Measurements from ENCODE around the gene IFNA8. TPM values are rescaled to one million over a fixed set of nuclear protein-coding genes. Genes with fewer than 3 reads are reported as not detected.

Gene IFNA8
- total RNA-seq, 1 donor from 2014 or later = not detected

DNA sequence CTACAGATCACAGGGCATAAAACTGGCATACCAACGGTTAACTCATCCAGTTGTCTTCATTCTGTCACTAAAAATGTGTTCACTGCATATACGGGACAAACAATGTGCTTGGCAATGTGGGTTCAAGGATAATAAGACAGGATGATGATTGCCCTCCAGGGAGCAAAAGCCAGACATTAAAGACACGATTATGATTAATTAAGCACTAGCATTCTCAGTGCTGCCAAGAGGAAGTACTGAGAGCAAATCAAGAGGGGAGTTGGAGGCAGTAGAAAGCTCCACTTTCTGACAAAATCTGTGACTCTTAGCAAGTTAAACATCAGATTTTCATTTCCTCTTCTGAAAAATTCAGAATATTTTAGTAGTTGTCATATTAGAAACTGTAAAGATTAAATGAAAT lies 9.0 kb upstream of the IFNA8 start:
- Histone ChIP-seq H2AFZ (replicated peaks) (no peak overlapping the region), H3K4me3 (no peak overlapping the region), H3K9ac (no peak overlapping the region), H3K36me3 (no peaks in the 10 kb centered on the region), H3K4me2 (no peak overlapping the region), H3K9me3 (ENCODE audit: low read depth) (no peaks in the 10 kb centered on the region), H3K4me1 (no peaks in the 10 kb centered on the region), H4K20me1 (ENCODE audit: low read depth) (no peaks in the 10 kb centered on the region), H3K79me2 (ENCODE audit: low read depth) (no peaks in the 10 kb centered on the region), H3K27ac (no peak overlapping the region), H3K27me3 (peaks cover 89% of the 10 kb centered on the region), H3F3A (ENCODE audit: low read depth) (no peaks in the 10 kb centered on the region)
- no peaks in the 10 kb centered on the region for H3K36me3 Mint-ChIP-seq
- peaks cover 7% of the 10 kb centered on the region for H3K27me3 Mint-ChIP-seq (ENCODE audit: insufficient read depth, low read depth)
- DNase-seq (ENCODE audit: low spot score) = no peak
- no peaks in the 10 kb centered on the region for H3K9me3 Mint-ChIP-seq
- H3K4me1 Mint-ChIP-seq = peaks cover 5% of the 10 kb centered on the region
- no peak overlapping the region for H3K4me3 Mint-ChIP-seq
- no peak overlapping the region for H3K27ac Mint-ChIP-seq
- TF ChIP-seq EZH2phosphoT487 (IDR thresholded peaks at IDR 0.05) = no peak
- TF ChIP-seq, protein P1, sequence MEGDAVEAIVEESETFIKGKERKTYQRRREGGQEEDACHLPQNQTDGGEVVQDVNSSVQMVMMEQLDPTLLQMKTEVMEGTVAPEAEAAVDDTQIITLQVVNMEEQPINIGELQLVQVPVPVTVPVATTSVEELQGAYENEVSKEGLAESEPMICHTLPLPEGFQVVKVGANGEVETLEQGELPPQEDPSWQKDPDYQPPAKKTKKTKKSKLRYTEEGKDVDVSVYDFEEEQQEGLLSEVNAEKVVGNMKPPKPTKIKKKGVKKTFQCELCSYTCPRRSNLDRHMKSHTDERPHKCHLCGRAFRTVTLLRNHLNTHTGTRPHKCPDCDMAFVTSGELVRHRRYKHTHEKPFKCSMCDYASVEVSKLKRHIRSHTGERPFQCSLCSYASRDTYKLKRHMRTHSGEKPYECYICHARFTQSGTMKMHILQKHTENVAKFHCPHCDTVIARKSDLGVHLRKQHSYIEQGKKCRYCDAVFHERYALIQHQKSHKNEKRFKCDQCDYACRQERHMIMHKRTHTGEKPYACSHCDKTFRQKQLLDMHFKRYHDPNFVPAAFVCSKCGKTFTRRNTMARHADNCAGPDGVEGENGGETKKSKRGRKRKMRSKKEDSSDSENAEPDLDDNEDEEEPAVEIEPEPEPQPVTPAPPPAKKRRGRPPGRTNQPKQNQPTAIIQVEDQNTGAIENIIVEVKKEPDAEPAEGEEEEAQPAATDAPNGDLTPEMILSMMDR (IDR thresholded peaks at IDR 0.05) = no peak
- TF ChIP-seq EZH2 (IDR thresholded peaks at IDR 0.05) = no peak

- no peaks in the 10 kb centered on the region for H3K9me3 Mint-ChIP-seq
- no peaks in the 10 kb centered on the region for H3K9me3 ChIP-seq (ENCODE audit: low read depth)
- peak overlapping the region; percentile 88 for H3K4me3 Mint-ChIP-seq
- H3K27me3 ChIP-seq = peaks cover 68% of the 10 kb centered on the region
- H3K4me2 ChIP-seq = peak overlapping the region; percentile 85
- no peak overlapping the region for H3K27ac Mint-ChIP-seq
- peak overlapping the region; percentile 94 for H2AFZ ChIP-seq (replicated peaks)
- no peaks in the 10 kb centered on the region for H3K36me3 Mint-ChIP-seq
- H3K27me3 Mint-ChIP-seq (ENCODE audit: insufficient read depth, low read depth) = peaks cover 7% of the 10 kb centered on the region
- TF ChIP-seq, protein P1 (IDR thresholded peaks at IDR 0.05) = peak; percentile 34
- TF ChIP-seq EZH2 (IDR thresholded peaks at IDR 0.05) (peak; percentile 77), EZH2phosphoT487 (IDR thresholded peaks at IDR 0.05) (peak; percentile 67)
- peak; percentile 80 for DNase-seq (ENCODE audit: low spot score)
- no peak overlapping the region for H3K27ac ChIP-seq
- no peaks in the 10 kb centered on the region for H4K20me1 ChIP-seq (ENCODE audit: low read depth)
- no peaks in the 10 kb centered on the region for H3K36me3 ChIP-seq
- peak overlapping the region; percentile 53 for H3K4me3 ChIP-seq
- no peaks in the 10 kb centered on the region for H3K4me1 ChIP-seq
- no peak overlapping the region for H3K9ac ChIP-seq
- peaks cover 2% of the 10 kb centered on the region for H3K4me1 Mint-ChIP-seq
- H3F3A ChIP-seq (ENCODE audit: low read depth) = no peaks in the 10 kb centered on the region
- no peaks in the 10 kb centered on the region for H3K79me2 ChIP-seq (ENCODE audit: low read depth)
Measured at GRCh38 chr9:21402386-21403251, 6.3 kb upstream of the IFNA8 start.

- Histone ChIP-seq H2AFZ (replicated peaks) (no peak overlapping the region), H3K36me3 (no peaks in the 10 kb centered on the region), H3K79me2 (ENCODE audit: low read depth) (no peaks in the 10 kb centered on the region), H4K20me1 (ENCODE audit: low read depth) (no peaks in the 10 kb centered on the region), H3K4me2 (no peak overlapping the region), H3K27ac (no peak overlapping the region), H3K27me3 (peaks cover 52% of the 10 kb centered on the region), H3K4me3 (no peak overlapping the region), H3K9ac (no peak overlapping the region), H3F3A (ENCODE audit: low read depth) (no peaks in the 10 kb centered on the region), H3K4me1 (no peaks in the 10 kb centered on the region), H3K9me3 (ENCODE audit: low read depth) (no peaks in the 10 kb centered on the region)
- no peak for TF ChIP-seq EZH2phosphoT487 (IDR thresholded peaks at IDR 0.05)
- Mint-ChIP-seq H3K9me3 (no peaks in the 10 kb centered on the region), H3K27me3 (ENCODE audit: insufficient read depth, low read depth) (peaks cover 7% of the 10 kb centered on the region), H3K4me1 (peaks cover 2% of the 10 kb centered on the region), H3K27ac (no peak overlapping the region), H3K36me3 (no peaks in the 10 kb centered on the region), H3K4me3 (no peak overlapping the region)
- DNase-seq (ENCODE audit: low spot score) = no peak
Measured at GRCh38 chr9:21404146-21404545, 4.8 kb upstream of the IFNA8 start.

GRCh38 chr9:21412107-21412506 lies 3.2 kb downstream of the IFNA8 start:
- no peak overlapping the region for H3K4me3 Mint-ChIP-seq
- no peak overlapping the region for H3K4me3 ChIP-seq
- TF ChIP-seq, protein P1 (IDR thresholded peaks at IDR 0.05) = no peak
- TF ChIP-seq EZH2 (IDR thresholded peaks at IDR 0.05) (no peak), EZH2phosphoT487 (IDR thresholded peaks at IDR 0.05) (no peak)

More at GRCh38 chr9:21412107-21412506, 3.2 kb downstream of the IFNA8 start:
- no peak overlapping the region for H3K4me2 ChIP-seq
- no peaks in the 10 kb centered on the region for H3K79me2 ChIP-seq (ENCODE audit: low read depth)
- H3K36me3 Mint-ChIP-seq = no peaks in the 10 kb centered on the region
- no peaks in the 10 kb centered on the region for H3K27me3 ChIP-seq
- H3K4me1 Mint-ChIP-seq = peaks cover 18% of the 10 kb centered on the region
- no peaks in the 10 kb centered on the region for H3K9me3 Mint-ChIP-seq
- H3K27ac ChIP-seq = no peak overlapping the region
- no peaks in the 10 kb centered on the region for H3K9me3 ChIP-seq (ENCODE audit: low read depth)
- H3K9ac ChIP-seq = no peak overlapping the region
- H4K20me1 ChIP-seq (ENCODE audit: low read depth) = no peaks in the 10 kb centered on the region
- no peak for DNase-seq (ENCODE audit: low spot score)
- H3K27ac Mint-ChIP-seq = no peak overlapping the region
- H3K27me3 Mint-ChIP-seq (ENCODE audit: insufficient read depth, low read depth) = no peaks in the 10 kb centered on the region
- H3K4me1 ChIP-seq = peaks cover 5% of the 10 kb centered on the region
- no peaks in the 10 kb centered on the region for H3K36me3 ChIP-seq
- H2AFZ ChIP-seq (replicated peaks) = no peak overlapping the region
- no peaks in the 10 kb centered on the region for H3F3A ChIP-seq (ENCODE audit: low read depth)
